ENCODE data around the gene PGS1.

Gene PGS1

DNA sequence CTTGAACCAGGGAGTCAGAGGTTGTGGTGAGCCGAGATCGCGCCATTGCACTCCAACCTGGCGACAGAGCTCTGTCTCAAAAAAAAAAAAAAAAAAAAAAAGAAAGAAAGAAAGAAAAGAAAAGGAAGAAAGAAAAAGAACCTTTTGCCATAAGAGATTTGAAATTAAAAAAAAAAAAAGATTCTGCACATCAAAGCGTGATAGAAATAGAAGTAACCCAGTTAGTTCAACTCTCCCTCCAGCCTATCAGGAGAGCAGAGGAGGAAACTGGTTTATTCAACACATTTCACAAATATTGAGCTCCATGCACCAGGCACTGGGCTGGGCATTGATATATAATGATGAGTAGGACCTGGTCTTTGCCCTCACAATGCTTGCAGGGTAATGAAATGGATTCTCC, 16.2 kb upstream of the PGS1 start:
- FAIRE-seq, result no peak
- DNase-seq (ENCODE audit: low spot score), result no peak

DNA sequence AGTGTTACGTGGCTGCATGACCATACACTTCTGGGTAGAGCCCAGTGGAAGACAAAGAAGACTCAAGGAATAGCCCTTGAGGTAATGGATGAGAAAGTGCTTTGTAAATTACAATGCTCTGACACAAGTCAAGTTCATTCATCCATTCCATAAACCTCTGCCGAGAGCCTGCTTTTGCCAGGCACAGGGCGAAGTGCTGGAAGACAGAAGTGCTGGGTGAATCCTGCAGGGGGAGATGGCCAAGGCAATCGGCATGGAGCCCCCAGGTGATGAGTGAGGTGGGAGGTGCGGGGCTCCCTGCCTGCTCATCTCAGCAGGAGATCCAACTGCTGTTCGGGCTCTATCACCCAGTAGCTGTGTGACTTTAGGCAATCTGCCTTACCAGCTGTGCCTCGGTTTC, 15.8 kb upstream of the PGS1 start:
- FAIRE-seq (peak; percentile 37), DNase-seq (ENCODE audit: low spot score) (no peak)

DNA sequence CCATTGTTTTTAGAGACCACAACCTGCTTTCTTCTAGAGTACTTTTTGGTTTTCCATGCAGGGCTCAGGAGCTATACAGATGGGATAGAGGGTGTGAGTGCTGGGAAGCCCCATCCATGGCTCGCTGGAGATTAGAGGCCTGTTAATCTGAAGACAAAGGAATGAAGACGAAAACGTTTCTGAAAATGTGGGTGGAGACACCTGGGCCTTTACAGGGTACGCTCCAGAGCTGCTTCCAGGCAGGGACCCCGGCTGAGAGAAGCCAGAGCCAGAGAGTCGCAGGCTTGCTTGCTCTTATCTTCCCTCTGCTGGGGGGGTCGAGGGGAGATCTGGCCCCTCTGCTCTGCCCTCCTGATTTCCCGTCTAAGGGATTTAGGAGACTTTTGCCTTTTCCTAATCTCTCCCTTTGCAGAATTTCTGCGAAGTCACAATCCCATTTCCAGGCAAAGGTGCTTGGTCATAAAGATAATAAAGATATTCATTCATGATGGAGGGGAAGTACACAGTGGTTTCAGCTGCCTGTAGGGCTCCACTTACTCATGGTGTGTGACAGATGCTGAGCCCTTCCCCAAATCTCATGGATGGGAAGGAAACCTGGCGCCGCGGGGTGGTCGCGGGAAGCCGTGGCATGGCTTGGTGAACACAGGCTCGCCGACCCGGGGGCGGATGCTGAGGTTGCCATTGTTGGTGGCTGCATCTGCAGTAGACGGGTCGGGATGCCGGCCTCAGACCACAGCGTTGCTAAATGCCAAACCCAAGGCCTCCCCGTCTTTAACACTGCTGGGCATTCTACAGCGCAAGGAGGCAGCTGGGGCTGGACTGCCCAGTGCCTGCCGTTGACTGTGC, 13.8 kb upstream of the PGS1 start:
- DNase-seq (ENCODE audit: low spot score) (no peak), FAIRE-seq (no peak)

DNA sequence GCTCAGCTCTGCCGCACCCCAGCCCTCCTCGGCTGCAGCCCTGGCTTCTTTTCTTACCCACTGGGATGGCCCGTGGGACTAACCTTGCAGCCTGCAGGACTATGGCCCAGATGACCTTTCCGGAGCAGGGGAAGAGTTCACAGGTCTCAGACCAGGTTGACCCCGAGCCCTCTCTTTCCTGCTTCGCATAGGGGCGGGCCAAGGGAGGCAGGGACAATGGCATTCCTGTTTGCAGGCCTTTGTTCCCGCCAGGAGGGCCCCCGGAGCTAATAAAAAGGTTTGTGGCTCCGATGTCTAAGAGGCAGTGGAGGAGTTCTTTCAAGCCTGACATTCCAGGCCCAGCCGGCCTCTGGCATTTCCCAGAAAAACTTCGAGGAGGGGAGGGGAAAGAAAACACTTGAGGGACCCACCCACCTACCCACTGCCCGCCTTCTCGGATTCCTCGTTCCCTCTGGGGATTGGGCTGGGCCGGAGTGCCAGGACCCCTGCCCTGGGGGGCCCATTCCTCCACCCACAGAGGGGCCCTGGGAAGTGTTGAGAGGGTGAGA, 12.8 kb upstream of the PGS1 start:
- no peak for FAIRE-seq
- DNase-seq (ENCODE audit: low spot score), result peak; percentile 81

DNA sequence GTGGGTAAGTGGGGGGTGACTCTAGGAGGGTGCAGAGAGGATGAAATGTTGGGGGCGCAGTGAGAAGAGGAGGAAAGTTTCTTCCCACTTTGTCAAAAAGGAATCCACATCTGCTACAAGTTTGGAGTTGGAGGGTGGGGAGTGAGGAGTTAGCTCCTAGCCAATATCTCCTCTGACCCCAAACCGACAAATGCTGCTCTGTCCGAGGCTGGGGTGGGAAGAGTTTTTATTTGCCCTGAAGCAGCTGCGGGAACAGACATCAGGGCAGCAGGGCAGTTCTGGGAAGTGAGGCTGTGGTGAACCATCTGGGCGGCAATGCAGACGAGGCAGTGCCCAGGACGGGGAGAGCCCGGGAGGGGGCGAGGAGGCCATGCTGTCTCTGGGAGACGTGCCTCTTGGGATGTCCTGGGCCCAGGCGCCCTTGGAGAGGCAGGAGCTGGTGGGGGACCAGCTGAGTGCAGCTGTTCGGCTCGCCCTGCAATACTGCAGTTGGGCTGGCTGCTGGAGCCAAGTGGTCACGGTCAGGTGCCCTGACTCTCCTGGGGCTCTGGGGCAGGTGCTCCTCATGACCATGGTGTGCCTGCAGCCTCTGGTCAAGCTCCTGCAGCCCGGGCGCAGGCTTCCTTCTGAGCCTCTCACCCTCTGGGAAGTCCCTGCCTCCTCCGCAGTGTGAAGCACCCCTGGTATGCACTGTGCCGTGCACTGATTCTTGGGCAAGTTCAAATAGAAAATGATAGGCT, 12.2 kb upstream of the PGS1 start:
- FAIRE-seq, result peak; percentile 63

DNA sequence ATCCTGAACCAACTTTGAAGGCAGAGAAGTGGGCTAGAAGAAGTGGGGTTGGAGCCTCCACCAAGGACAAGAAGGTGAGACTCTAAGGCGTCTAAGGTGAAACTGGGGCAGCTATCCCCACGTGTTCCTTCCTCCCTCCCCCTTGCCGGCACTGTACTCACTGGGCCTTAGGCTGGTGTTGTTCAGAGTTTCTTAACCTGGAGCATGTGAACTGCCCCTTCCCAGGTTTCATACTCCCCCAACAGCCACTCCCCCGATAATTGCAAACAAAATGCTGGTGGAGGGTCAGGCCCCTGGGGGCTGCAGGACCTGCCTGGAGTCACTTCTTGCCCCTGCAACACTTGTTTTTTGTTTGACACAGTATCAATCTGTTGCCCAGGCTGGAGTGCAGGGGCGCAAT, 11.3 kb upstream of the PGS1 start:
- no peak for DNase-seq (ENCODE audit: low spot score)
- no peak for FAIRE-seq

More for the DNA sequence above, 12.2 kb upstream of the PGS1 start:
- DNase-seq (ENCODE audit: low spot score), result peak; percentile 49

DNA sequence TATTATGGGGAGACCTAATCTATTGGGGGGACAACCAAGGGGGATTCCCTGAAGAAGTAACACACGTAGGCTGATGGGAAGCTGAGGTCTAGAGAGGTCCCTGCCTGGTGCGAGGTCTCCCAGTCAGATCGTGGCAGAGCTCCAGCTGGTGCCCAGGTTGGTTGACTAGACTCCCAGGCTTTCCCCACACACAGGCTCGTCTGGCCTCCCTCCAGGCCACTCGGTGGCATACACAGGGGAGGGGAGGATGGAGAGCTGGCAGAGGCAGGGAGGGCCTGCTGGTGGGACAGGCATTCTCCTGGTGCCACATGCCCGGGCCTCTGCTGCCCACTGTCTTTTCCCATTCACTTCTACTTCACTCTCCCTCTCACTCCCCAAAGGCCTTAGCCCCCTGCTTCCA, 10.1 kb upstream of the PGS1 start:
- peak; percentile 58 for FAIRE-seq
- no peak for DNase-seq (ENCODE audit: low spot score)

DNA sequence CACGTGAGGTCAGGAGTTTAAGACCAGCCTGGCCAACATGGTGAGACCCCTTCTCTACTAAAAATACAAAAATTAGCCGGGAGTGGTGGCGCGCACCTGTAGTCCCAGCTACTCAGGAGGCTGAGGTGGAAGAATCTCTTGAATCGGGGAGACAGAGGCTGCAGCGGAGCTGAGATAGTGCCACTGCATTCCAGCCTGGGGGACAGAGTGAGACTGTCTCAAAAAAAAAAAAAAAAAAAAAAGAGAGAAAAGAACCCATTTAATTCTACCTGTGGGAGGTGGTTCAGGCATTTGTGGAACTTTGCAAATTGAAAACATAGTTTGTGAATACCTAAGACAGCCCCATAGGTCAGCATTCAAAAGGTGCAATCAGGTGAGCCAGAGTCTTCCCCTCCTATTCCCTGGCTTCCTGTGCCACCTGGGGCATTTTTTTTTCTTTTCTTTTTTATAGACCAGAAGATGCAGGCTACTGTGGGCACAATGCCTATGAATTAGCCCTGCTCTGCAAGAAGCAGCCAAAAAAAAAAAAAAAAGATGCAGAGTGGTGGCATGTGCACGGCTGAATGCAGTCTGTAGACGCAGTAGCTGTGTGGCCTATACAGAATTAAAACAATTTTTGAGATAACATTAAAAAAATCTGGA, 9.5 kb upstream of the PGS1 start:
- no peak for FAIRE-seq
- DNase-seq (ENCODE audit: low spot score), result no peak

DNA sequence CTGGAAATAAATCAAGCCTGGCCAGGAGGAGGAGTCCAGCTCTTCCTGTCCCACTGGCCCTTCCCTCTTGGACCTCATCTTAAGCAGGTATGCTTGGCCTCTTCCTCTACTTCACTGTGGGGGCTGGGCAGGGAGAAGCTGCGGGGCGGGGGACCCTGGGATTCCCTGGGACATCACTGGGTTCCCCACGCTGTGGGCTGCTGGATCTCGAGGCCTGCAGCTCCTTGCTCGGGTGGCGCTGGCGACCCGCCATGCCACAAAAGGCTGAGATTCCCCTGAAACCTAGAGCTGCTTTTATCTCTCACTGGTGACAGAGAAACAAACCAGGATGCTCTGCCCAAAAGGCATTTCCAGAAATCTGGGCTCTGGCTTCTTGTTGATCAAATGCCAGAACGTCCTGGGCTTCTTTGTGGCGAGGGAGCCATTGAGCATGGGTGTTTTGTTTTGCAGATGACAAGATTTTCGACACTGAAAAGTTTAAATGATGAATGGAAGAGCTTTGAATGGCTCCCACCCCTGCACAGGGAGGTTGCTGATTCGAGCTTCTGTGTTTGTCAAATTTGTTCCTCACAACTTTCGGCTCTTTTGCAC, 8.6 kb upstream of the PGS1 start:
- FAIRE-seq (no peak), DNase-seq (ENCODE audit: low spot score) (no peak)

DNA sequence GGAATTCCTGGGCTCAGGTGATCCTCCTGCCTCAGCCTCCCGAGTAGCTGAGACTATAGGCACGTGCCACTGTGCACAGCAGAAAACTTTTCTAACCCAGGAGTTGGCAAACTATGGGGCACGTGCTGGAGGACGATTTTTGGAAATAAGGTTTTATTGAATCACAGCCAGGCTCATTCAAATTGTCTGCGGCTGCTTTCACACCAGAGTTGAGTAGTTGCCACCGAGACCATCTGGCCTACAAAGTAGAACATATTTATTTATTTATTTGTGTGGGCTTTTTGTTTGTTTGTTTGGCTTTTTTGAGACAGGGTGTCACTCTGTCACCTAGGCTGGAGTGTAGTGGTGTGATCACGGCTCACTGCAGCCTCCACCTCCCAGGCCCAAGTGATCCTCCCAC, 7.4 kb upstream of the PGS1 start:
- DNase-seq (ENCODE audit: low spot score), result no peak

DNA sequence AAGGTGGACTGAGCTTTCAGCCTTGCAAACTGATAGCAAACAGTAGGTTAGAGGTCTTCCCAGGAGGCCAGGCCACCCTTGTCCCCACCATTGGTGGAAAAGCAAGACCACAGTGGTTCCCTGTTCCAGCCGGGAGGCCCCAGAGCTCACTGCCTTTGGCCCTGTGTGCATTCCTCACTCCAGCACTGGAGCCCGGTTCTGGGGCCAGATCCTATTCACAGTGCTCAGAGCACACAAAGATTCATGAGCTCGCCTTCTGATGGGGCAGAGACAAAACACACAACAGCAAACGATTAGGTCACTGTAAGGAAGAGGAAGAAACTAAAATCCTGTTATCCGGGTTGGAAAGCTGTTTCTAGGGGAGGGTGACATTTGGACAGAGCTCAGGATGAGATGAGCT, 5.6 kb upstream of the PGS1 start:
- DNase-seq (ENCODE audit: low spot score) (no peak), FAIRE-seq (no peak)

More for the DNA sequence above, 7.4 kb upstream of the PGS1 start:
- FAIRE-seq, result no peak

DNA sequence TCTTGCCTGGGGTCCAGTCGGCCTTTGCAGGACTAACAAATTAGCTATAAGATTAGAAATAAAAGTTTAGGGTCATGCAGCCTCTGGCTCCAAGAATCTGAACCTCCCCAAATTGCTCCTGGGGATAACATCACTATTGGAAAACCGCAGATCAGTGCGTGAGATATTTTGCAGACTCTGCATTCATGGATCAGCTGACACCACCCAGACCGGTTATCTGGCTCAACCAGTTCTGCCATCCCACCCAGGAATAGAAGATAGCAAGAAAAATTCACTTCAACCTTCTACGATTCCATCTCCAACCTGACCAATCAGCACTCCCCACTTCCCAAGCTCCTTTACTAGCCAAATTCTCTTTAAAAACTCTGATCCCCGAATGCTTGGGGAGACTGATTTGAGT, 4.3 kb upstream of the PGS1 start:
- FAIRE-seq, result no peak

DNA sequence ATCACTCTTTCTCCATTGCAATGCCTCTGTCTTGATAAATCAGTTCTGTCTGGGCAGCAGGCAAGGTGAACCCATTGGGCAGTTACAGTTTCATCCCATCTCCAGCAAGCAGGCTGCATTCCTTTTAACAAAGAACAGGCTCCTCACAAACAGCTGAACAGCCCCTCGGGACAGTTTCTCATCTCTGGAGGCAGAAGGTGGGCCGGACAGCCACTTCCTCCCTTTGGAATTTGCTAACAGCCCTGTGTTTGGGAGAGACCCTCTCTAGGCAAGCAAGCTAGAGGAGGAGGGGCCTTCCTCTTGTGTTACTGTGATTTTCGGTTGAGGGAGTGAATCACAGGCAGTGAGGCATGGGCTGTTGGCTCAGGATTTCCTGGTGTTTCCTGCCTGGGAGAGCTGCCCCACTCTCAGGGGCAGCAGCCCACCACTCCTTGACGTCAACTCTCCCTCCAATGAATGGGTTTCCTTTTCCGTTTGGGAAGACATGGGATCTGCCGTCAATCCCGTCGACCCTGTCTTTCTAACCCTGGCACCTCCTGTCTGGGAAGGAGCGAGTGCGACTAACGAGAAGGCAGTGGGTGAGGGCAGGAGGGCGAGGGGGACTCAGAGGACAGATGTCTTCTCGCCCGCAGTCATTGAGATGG, 3.7 kb upstream of the PGS1 start:
- FAIRE-seq (no peak), DNase-seq (ENCODE audit: low spot score) (no peak)

More for the DNA sequence above, 4.3 kb upstream of the PGS1 start:
- no peak for DNase-seq (ENCODE audit: low spot score)

DNA sequence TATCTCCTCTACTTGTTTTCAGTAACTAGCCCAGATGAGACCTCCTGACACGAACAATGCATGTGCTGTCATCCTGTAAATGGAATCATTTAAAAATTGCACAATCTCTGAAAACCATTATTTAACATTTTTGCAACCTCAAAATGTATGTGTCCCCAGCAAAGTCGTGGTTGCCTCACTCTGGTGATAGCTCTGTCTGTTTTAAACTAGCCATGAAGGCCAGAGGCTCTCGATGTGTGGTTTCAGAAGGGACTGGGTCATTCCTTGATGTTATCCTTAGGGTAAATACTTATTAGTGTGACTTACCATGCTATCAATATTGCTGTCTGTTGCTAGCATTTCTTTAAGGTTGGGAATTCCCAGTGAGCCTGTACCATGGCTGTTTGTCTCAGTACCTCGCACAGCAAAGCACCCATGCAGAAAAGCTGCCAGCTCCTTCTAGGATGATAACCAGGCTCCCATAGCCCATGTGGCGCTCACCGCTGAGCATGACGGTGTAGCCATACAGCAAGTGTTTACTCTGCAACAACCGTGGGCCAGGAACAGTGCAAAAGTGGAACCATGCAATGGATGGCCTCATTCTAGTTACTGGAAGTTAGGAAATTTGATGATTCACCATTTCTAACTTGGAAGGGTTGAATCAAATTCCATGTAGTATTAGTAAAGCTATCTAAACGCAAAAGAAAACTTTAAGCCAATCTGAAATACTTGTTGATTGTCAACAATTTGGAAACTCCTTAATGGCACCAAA, 2.9 kb upstream of the PGS1 start:
- FAIRE-seq (no peak), DNase-seq (ENCODE audit: low spot score) (no peak)

DNA sequence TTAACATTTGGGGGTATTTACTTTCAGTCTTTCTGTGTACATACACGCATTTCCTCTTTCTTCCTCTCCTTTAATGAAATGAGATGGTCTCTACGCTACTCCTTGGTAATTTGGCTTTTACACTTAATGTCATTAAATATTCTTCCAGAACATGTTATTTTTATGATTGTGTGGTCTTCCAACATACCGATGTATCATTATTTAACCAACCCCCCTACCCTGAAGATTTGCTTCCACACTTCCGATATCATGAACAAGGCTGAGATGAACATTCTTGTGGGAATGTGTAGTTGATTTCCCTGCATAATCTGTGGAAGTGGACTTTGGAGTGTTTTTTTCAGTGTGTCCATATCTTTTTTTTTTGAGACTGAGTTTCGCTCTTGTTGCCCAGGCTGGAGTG, 2.3 kb upstream of the PGS1 start:
- DNase-seq (ENCODE audit: low spot score) (no peak), FAIRE-seq (no peak)

DNA sequence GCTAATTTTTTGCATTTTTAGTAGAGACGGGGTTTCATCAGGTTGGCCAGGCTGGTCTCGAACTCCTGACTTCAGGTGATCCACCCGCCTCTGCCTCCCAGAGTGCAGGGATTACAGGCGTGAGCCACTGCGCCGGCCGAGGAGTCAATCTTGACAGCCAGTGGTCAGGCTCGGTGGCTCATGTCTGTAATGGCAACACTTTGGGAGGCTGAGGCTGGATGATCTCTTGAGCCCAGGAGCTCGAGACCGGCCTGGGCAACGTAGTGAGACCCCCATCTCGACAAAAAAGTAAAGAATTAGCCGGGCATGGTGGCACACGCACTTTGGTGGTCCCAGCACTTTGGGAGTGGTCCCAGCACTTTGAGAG, 608 bp upstream of the PGS1 start:
- FAIRE-seq, result no peak
- DNase-seq (ENCODE audit: low spot score), result no peak

DNA sequence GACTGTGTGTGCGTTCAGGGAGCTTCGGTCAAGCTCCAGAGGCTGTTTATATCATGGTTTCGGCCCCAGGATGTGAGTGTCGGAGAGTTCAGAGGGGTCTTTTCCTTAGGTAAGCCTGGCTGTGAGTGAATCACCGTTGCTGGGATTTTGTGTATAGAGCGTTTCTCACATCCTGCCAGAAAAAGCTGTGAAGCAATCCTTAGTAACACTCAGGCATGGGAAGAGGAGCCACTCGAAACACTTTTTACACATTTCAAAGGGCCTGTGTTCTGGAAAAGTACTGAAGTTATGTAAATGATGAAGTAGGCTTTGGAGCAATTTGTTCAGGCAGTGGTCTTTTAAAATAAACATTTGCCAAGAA, 662 bp downstream of the PGS1 start:
- no peak for DNase-seq (ENCODE audit: low spot score)
- FAIRE-seq, result no peak

DNA sequence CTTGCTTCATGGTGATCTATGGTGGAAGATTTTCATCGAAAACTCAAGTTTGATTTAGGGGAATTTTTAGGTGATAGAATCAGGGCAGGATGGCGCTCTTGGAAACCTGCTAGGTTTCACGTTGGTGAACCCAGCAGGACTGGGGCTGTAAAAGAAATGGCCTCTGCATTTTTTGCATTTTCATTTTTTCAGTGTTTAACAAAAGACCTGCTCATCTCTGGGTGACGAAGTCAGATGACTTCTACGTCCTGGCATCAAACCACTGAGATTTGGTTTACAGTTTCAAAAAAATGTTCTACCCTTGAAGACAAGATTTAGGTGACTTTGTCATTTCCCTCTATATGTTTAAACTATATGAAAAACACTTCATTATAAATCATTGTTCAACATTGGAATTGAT, 1.9 kb downstream of the PGS1 start:
- no peak for DNase-seq (ENCODE audit: low spot score)
- no peak for FAIRE-seq

DNA sequence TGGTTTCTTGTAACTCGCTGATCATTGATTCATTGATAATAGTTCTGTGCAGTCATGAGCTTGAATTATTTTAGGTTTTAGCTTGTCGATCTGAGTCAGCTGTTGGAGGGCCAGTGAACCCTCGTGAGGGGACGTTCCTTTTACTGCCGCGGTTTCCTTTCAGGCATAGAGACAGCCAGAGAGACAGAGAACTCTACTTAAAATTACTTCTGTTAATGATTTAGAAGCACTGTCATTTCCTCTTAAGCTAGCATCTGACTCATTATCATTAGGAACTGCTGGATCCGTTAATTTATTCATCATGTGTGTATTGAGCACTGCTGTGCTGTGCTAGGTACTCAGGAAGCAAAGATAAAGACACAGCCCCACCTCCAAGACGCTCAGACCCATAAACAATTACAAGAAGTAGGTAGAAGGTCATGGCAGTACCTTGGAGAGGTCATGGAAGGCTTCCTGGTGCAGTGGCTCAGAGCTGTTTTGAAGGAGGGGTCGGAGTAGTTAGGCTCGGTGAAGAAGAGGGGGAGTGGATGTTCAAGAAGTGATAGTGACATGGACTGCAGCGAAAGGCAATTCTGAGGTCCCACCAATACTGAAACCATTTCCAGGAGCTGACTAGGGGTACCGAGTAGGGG, 3.3 kb downstream of the PGS1 start:
- DNase-seq (ENCODE audit: low spot score), result no peak
- FAIRE-seq, result no peak
